GM23338 (cell line): ENCODE data around the gene VNN1. TPM values are rescaled to one million over a fixed set of nuclear protein-coding genes. Genes with fewer than 3 reads are reported as not detected.

Experiments used
- ATAC-seq: fragments of 200-7000 bp; cut with Tn5 transposase; 3 replicates; pipeline ENCODE4 v1.9.1; 2020
- DNase-seq: peaks from one replicate; pipeline ENCODE4 v3.0.0-alpha.2; 2015; ENCODE audit warnings: low spot score
- H2AFZ ChIP-seq: fragments of 200-600 bp; sonication (generic); 2 replicates; pipeline ENCODE4 v1.8.0; 2016; ENCODE audit warnings: antibody characterized with exemption, mild to moderate bottlenecking, moderate library complexity
- H3F3A ChIP-seq: fragments of 200-600 bp; sonication (generic); replicated peaks from 2 replicates; pipeline ENCODE4 v1.8.0; 2017; ENCODE audit warnings: antibody characterized with exemption, mixed run types, low read depth
- H3K27ac ChIP-seq: fragments of 200-600 bp; sonication (generic); 2 replicates; pipeline ENCODE4 v1.6.1; 2016; ENCODE audit warnings: low read depth
- H3K27me3 ChIP-seq: fragments of 200-600 bp; sonication (generic); 2 replicates; pipeline ENCODE4 v1.8.0; 2016; ENCODE audit warnings: mild to moderate bottlenecking, mixed run types, moderate library complexity; ENCODE audit not compliant: insufficient read depth
- H3K36me3 ChIP-seq: fragments of 200-600 bp; sonication (generic); 2 replicates; pipeline ENCODE4 v1.8.0; 2016; ENCODE audit warnings: mild to moderate bottlenecking; ENCODE audit not compliant: insufficient read depth
- H3K4me1 ChIP-seq: fragments of 200-600 bp; sonication (generic); 2 replicates; pipeline ENCODE4 v1.8.0; 2016; ENCODE audit warnings: mild to moderate bottlenecking, moderate library complexity; ENCODE audit not compliant: insufficient read depth
- H3K4me2 ChIP-seq: fragments of 200-600 bp; sonication (generic); 2 replicates; pipeline ENCODE4 v1.7.1; 2017; ENCODE audit warnings: mixed run types
- H3K4me3 ChIP-seq: fragments of 200-600 bp; sonication (generic); 2 replicates; pipeline ENCODE4 v1.6.1; 2016; ENCODE audit warnings: mixed run types
- H3K79me2 ChIP-seq: fragments of 200-600 bp; sonication (generic); replicated peaks from 2 replicates; pipeline ENCODE4 v1.8.0; 2017; ENCODE audit warnings: mild to moderate bottlenecking; ENCODE audit not compliant: insufficient read depth
- H3K9me2 ChIP-seq: fragments of 200-600 bp; sonication (generic); 2 replicates; pipeline ENCODE4 v1.8.0; 2017; ENCODE audit not compliant: insufficient read depth
- H4K20me1 ChIP-seq: fragments of 200-600 bp; sonication (generic); replicated peaks from 2 replicates; pipeline ENCODE4 v1.8.0; 2017; ENCODE audit warnings: mild to moderate bottlenecking; ENCODE audit not compliant: insufficient read depth
- H3K27ac Mint-ChIP-seq: 2 replicates; pipeline ENCODE4 v1.8.0; 2020; ENCODE audit warnings: inconsistent platforms, mild to moderate bottlenecking, moderate library complexity, mixed read lengths
- H3K27me3 Mint-ChIP-seq: 3 replicates; pipeline ENCODE4 v1.8.0; 2022; ENCODE audit warnings: low read depth, mild to moderate bottlenecking, moderate library complexity, mixed read lengths, inconsistent platforms; ENCODE audit not compliant: insufficient read depth, poor library complexity
- H3K36me3 Mint-ChIP-seq: 3 replicates; pipeline ENCODE4 v1.8.0; 2021; ENCODE audit warnings: low read depth, mild to moderate bottlenecking, inconsistent platforms, moderate library complexity, mixed read lengths
- H3K4me1 Mint-ChIP-seq: 3 replicates; pipeline ENCODE4 v1.8.0; 2020; ENCODE audit warnings: mild to moderate bottlenecking, inconsistent platforms, mixed read lengths
- H3K4me3 Mint-ChIP-seq: 3 replicates; pipeline ENCODE4 v1.8.0; 2021; ENCODE audit warnings: moderate library complexity, mild to moderate bottlenecking, inconsistent platforms, mixed read lengths
- H3K9me3 Mint-ChIP-seq: 3 replicates; pipeline ENCODE4 v1.8.0; 2020; ENCODE audit warnings: moderate library complexity, mild to moderate bottlenecking, inconsistent platforms, mixed read lengths
- CREB1 ChIP-seq: fragments of 250-450 bp; sonication (Bioruptor Pico); IDR thresholded peaks from 2 replicates; pipeline ENCODE4 v1.5.0; 2020; ENCODE audit warnings: low read depth, mild to moderate bottlenecking, moderate library complexity
- EZH2 ChIP-seq: fragments of 200-600 bp; sonication (generic); IDR thresholded peaks from one replicate; pipeline ENCODE4 v1.8.0; 2017; ENCODE audit warnings: antibody characterized with exemption, mild to moderate bottlenecking, low read depth; ENCODE audit not compliant: unreplicated experiment
- NANOG ChIP-seq: IDR thresholded peaks from 2 replicates; pipeline ENCODE4 v1.6.1; 2016; ENCODE audit warnings: antibody characterized with exemption, borderline replicate concordance
- POLR2AphosphoS5 ChIP-seq: IDR thresholded peaks from 2 replicates; pipeline ENCODE4 v1.6.1; 2016; ENCODE audit warnings: antibody characterized with exemption, low read depth
- REST ChIP-seq: IDR thresholded peaks from one replicate; pipeline ENCODE4 v1.6.1; 2018; ENCODE audit warnings: antibody characterized with exemption; ENCODE audit not compliant: unreplicated experiment
- ZNF462 ChIP-seq: fragments of 250-450 bp; sonication (Bioruptor Pico); IDR thresholded peaks from 2 replicates; pipeline ENCODE4 v1.5.0; 2020; ENCODE audit warnings: mild to moderate bottlenecking, moderate library complexity
- long read RNA-seq: library from polyadenylated mRNA; unstranded; transcript quantifications from one replicate; pipeline ENCODE4 v2.0.0, GENCODE V29; 2020; ENCODE audit not compliant: unreplicated experiment
- polyA plus RNA-seq: library from polyadenylated mRNA; unstranded; fragments of >200 nt; fragmentation: Nextera tagmentation; extraction: Ambion mirVana; gene quantifications from 2 replicates; pipeline ENCODE4 v1.2.1, GENCODE V29; 2016
- total RNA-seq: library from RNA; depleted of rRNA; stranded (reverse); fragments of >200 nt; shearing (Covaris generic); gene quantifications from 2 replicates; pipeline ENCODE4 v1.2.3, GENCODE V29; 2014; rRNA removed

VNN1 gene
- total RNA-seq (not detected in 2 replicates), polyA plus RNA-seq (not detected in 2 replicates)
- long read RNA-seq: 0 reads

GRCh38 chr6:132713352-132714134 lies at the start of gene VNN1:
VNN1 (minus strand) TSS chr6:132714055; CDS start chr6:132714035, 20 bp downstream.
- Mint-ChIP-seq H3K9me3 (no peaks in the 10 kb centered on the region), H3K4me3 (no peak within 1 kb of the TSS), H3K4me1 (no peaks in the 10 kb centered on the region), H3K36me3 (no peaks in the 10 kb centered on the region), H3K27me3 (no peaks in the 10 kb centered on the region), H3K27ac (peak within 1 kb of the TSS; percentile 66; the same call in 1 of the 2 replicates)
- H3K27me3 ChIP-seq: no peaks in the 10 kb centered on the region
- no peak within 1 kb of the TSS for H2AFZ ChIP-seq
- H3K4me3 ChIP-seq: no peak within 1 kb of the TSS
- no peaks in the 10 kb centered on the region for H4K20me1 ChIP-seq
- DNase-seq: no peak
- no peaks in the 10 kb centered on the region for H3K9me2 ChIP-seq
- no peaks in the 10 kb centered on the region for H3K36me3 ChIP-seq
- H3K27ac ChIP-seq: no peak within 1 kb of the TSS
- no peaks in the 10 kb centered on the region for H3K4me1 ChIP-seq
- no peaks in the 10 kb centered on the region for H3F3A ChIP-seq
- no peak within 1 kb of the TSS for H3K4me2 ChIP-seq
- H3K79me2 ChIP-seq: no peaks in the 10 kb centered on the region
- no peak for ATAC-seq
- TF ChIP-seq ZNF462 (CRISPR knock-in tag): no peak
- no peak for TF ChIP-seq POLR2AphosphoS5
- TF ChIP-seq CREB1 (CRISPR knock-in tag): no peak
- TF ChIP-seq EZH2: no peak
- TF ChIP-seq NANOG: no peak
- no peak for TF ChIP-seq REST
